GM12801 (cell line): ENCODE data around the gene UHRF1.

Source experiments
- CTCF ChIP-seq: IDR thresholded peaks from one replicate; pipeline ENCODE4 v1.5.1; 2011; ENCODE audit warnings: control low read depth; ENCODE audit not compliant: insufficient read length; ENCODE audit errors: extremely low read depth

Gene UHRF1

GRCh38 chr19:4909156-4909896 is at the start of gene UHRF1:
TSS of gene UHRF1 (plus strand) at chr19:4909501. CDS start at chr19:4910886, 1,385 bp downstream.
- TF ChIP-seq CTCF = no peak

GRCh38 chr19:4859697-4860096 is 49.6 kb upstream of the UHRF1 start:
- TF ChIP-seq CTCF = no peak

- TF ChIP-seq CTCF = no peak
These were observed 48.2 kb upstream of the UHRF1 start for GRCh38 chr19:4861147-4861546.

GRCh38 chr19:4866595-4867424 is 42.5 kb upstream of the UHRF1 start:
- no peak for TF ChIP-seq CTCF

GRCh38 chr19:4867534-4868285 is 41.6 kb upstream of the UHRF1 start, which contains the start of gene PLIN3:
TSS of gene PLIN3 (minus strand) at chr19:4867667. CDS start at chr19:4861394, 6,273 bp downstream.
- TF ChIP-seq CTCF = no peak

GRCh38 chr19:4868286-4868834 is 40.9 kb upstream of the UHRF1 start:
- TF ChIP-seq CTCF = no peak
